IPS DF 6.9 (cell line): Measurements from ENCODE around the gene RIBC1.
"Not testable (repeated sequence)": the region's sequence is repeated elsewhere in the genome, so short reads cannot be mapped to it uniquely, and the experiment has no call there.

ENCODE experiments used
- DNase-seq: peaks from one replicate; pipeline ENCODE4 v3.0.0-alpha.2; 2013; ENCODE audit warnings: low read depth, low spot score
- H3K27ac ChIP-seq: one replicate; pipeline ENCODE4 v1.5.1; 2013; ENCODE audit warnings: low read length, control low read depth
- H3K27me3 ChIP-seq: 2 replicates; pipeline ENCODE4 v1.6.1; 2013; ENCODE audit warnings: mild to moderate bottlenecking, low read length; ENCODE audit not compliant: control insufficient read depth, insufficient read depth
- H3K36me3 ChIP-seq: 2 replicates; pipeline ENCODE4 v1.6.1; 2013; ENCODE audit warnings: low read length; ENCODE audit not compliant: control insufficient read depth, insufficient read depth
- H3K4me1 ChIP-seq: 2 replicates; pipeline ENCODE4 v1.6.1; 2013; ENCODE audit warnings: low read length; ENCODE audit not compliant: control insufficient read depth, insufficient read depth
- H3K4me3 ChIP-seq: 2 replicates; pipeline ENCODE4 v1.5.1; 2013; ENCODE audit warnings: mild to moderate bottlenecking, low read length
- H3K9me3 ChIP-seq: 2 replicates; pipeline ENCODE4 v1.6.1; 2013; ENCODE audit warnings: low read length, inconsistent platforms; ENCODE audit not compliant: control insufficient read depth, insufficient read depth
- WGBS: extraction: QIAGEN DNeasy Blood & Tissue Kit; methylation state at CpG from one replicate; pipeline ENCODE4 v1.1.7; 2013; ENCODE audit warnings: mixed read lengths, missing lambda C conversion rate; ENCODE audit not compliant: insufficient read length, insufficient coverage; 5-methylcytosine and 5-hydroxymethylcytosine counted together

The RIBC1 gene

GRCh38 chrX:53449632-53450031, 27.0 kb downstream of the RIBC1 start:
- no peak overlapping the region for H3K4me3 ChIP-seq
- no peaks in the 10 kb centered on the region for H3K9me3 ChIP-seq
- H3K27ac ChIP-seq, result no peak overlapping the region
- DNase-seq, result no peak
- no peaks in the 10 kb centered on the region for H3K36me3 ChIP-seq
- H3K27me3 ChIP-seq, result no peaks in the 10 kb centered on the region
- no peaks in the 10 kb centered on the region for H3K4me1 ChIP-seq
- WGBS, result no CpG with 5 or more reads among the region's 3 CpGs

- H3K27ac ChIP-seq, result no peak overlapping the region
- H3K4me3 ChIP-seq, result no peak overlapping the region
- no peak for DNase-seq
- H3K27me3 ChIP-seq, result no peaks in the 10 kb centered on the region
- H3K9me3 ChIP-seq, result no peaks in the 10 kb centered on the region
- H3K36me3 ChIP-seq, result no peaks in the 10 kb centered on the region
- no peaks in the 10 kb centered on the region for H3K4me1 ChIP-seq
These were observed 30.1 kb downstream of the RIBC1 start for GRCh38 chrX:53452812-53453211.

- no CpG with 5 or more reads among the region's 3 CpGs for WGBS
- H3K27me3 ChIP-seq, result no peaks in the 10 kb centered on the region
- no peaks in the 10 kb centered on the region for H3K9me3 ChIP-seq
- no peaks in the 10 kb centered on the region for H3K4me1 ChIP-seq
- DNase-seq, result no peak
- H3K4me3 ChIP-seq, result no peak overlapping the region
- H3K36me3 ChIP-seq, result no peaks in the 10 kb centered on the region
- H3K27ac ChIP-seq, result no peak overlapping the region
These were observed 33.6 kb downstream of the RIBC1 start for GRCh38 chrX:53456254-53456653.

GRCh38 chrX:53458082-53458481, 35.4 kb downstream of the RIBC1 start:
- H3K4me3 ChIP-seq, result no peak overlapping the region
- no peaks in the 10 kb centered on the region for H3K27me3 ChIP-seq
- H3K27ac ChIP-seq, result no peak overlapping the region
- H3K9me3 ChIP-seq, result no peaks in the 10 kb centered on the region
- WGBS, result no CpG with 5 or more reads among the region's 5 CpGs
- DNase-seq, result no peak
- H3K4me1 ChIP-seq, result no peaks in the 10 kb centered on the region
- no peaks in the 10 kb centered on the region for H3K36me3 ChIP-seq

GRCh38 chrX:53468659-53469058, 46.0 kb downstream of the RIBC1 start:
- DNase-seq, H3K27me3 ChIP-seq, H3K4me1 ChIP-seq, H3K27ac ChIP-seq, H3K4me3 ChIP-seq, H3K9me3 ChIP-seq, H3K36me3 ChIP-seq: not testable (repeated sequence)
- no CpG with 5 or more reads among the region's 3 CpGs for WGBS

- DNase-seq, result no peak
- no peaks in the 10 kb centered on the region for H3K27me3 ChIP-seq
- no peaks in the 10 kb centered on the region for H3K4me1 ChIP-seq
- H3K4me3 ChIP-seq, result no peak overlapping the region
- no peaks in the 10 kb centered on the region for H3K9me3 ChIP-seq
- H3K36me3 ChIP-seq, result no peaks in the 10 kb centered on the region
- WGBS, result no CpG with 5 or more reads among the region's 3 CpGs
- no peak overlapping the region for H3K27ac ChIP-seq
These were observed 48.7 kb downstream of the RIBC1 start for GRCh38 chrX:53471346-53471745.

- H3K27ac ChIP-seq, result no peak overlapping the region
- no peak overlapping the region for H3K4me3 ChIP-seq
- no peaks in the 10 kb centered on the region for H3K4me1 ChIP-seq
- no peaks in the 10 kb centered on the region for H3K36me3 ChIP-seq
- no peak for DNase-seq
- no peaks in the 10 kb centered on the region for H3K27me3 ChIP-seq
- H3K9me3 ChIP-seq, result no peaks in the 10 kb centered on the region
- WGBS, result no CpG with 5 or more reads among the region's 2 CpGs
These were observed 52.0 kb downstream of the RIBC1 start for GRCh38 chrX:53474707-53475106.

GRCh38 chrX:53476371-53476770, 53.7 kb downstream of the RIBC1 start:
- no peaks in the 10 kb centered on the region for H3K27me3 ChIP-seq
- 100% methylated on average over 1 of the region's 2 CpGs for WGBS

GRCh38 chrX:53479301-53479700, 56.6 kb downstream of the RIBC1 start:
- no peaks in the 10 kb centered on the region for H3K36me3 ChIP-seq
- H3K4me1 ChIP-seq, result no peaks in the 10 kb centered on the region
- WGBS, result no CpG with 5 or more reads among the region's 5 CpGs
- DNase-seq, result no peak
- H3K9me3 ChIP-seq, result no peaks in the 10 kb centered on the region
- H3K27ac ChIP-seq, result no peak overlapping the region
- H3K4me3 ChIP-seq, result no peak overlapping the region
- no peaks in the 10 kb centered on the region for H3K27me3 ChIP-seq

More at GRCh38 chrX:53476371-53476770, 53.7 kb downstream of the RIBC1 start:
- DNase-seq, result no peak
- H3K27ac ChIP-seq, result no peak overlapping the region
- no peaks in the 10 kb centered on the region for H3K9me3 ChIP-seq
- H3K4me3 ChIP-seq, result no peak overlapping the region
- no peaks in the 10 kb centered on the region for H3K4me1 ChIP-seq
- no peaks in the 10 kb centered on the region for H3K36me3 ChIP-seq
